OCI-LY3 (cell line): ENCODE measurements around the gene FDX2.

Experiments
- H2AFZ ChIP-seq: fragments of 200-600, 300-600 bp; shearing (Covaris generic); 2 replicates; pipeline ENCODE4 v1.6.0; 2014; ENCODE audit warnings: antibody characterized with exemption, low read depth, low read length
- H3K27ac ChIP-seq: fragments of 200-600, 300-600 bp; sonication (generic); 2 replicates; pipeline ENCODE4 v1.5.1; 2014; ENCODE audit warnings: mild to moderate bottlenecking, low read length, moderate library complexity, mixed read lengths
- H3K27me3 ChIP-seq: fragments of 200-600, 300-600 bp; sonication (generic); 2 replicates; pipeline ENCODE4 v1.6.1; 2014; ENCODE audit warnings: low read depth, low read length, mixed read lengths
- H3K36me3 ChIP-seq: fragments of 200-600, 300-600 bp; sonication (generic); replicated peaks from 2 replicates; pipeline ENCODE3; 2014; ENCODE audit warnings: low read depth, low read length, mixed read lengths
- H3K4me1 ChIP-seq: fragments of 300-600, 200-600 bp; sonication (generic); 2 replicates; pipeline ENCODE4 v1.6.1; 2014; ENCODE audit warnings: low read length, mixed read lengths
- H3K4me2 ChIP-seq: fragments of 200-600, 300-600 bp; sonication (generic); 2 replicates; pipeline ENCODE4 v1.6.1; 2014; ENCODE audit warnings: low read length, mixed read lengths
- H3K4me3 ChIP-seq: fragments of 300-600, 200-600 bp; sonication (generic); 2 replicates; pipeline ENCODE4 v1.5.1; 2014; ENCODE audit warnings: antibody characterized with exemption, mild to moderate bottlenecking, low read length, moderate library complexity
- H3K79me2 ChIP-seq: fragments of 300-600, 200-600 bp; shearing (Covaris generic); 2 replicates; pipeline ENCODE4 v1.6.1; 2014; ENCODE audit warnings: mild to moderate bottlenecking, low read length, mixed read lengths
- H3K9ac ChIP-seq: fragments of 300-600, 200-600 bp; shearing (Covaris generic); 2 replicates; pipeline ENCODE4 v1.6.0; 2014; ENCODE audit warnings: mild to moderate bottlenecking, low read length, moderate library complexity
- H3K9me3 ChIP-seq: fragments of 200-600, 300-600 bp; shearing (Covaris generic); 2 replicates; pipeline ENCODE4 v1.6.1; 2014; ENCODE audit warnings: low read length, mixed read lengths; ENCODE audit not compliant: insufficient read depth
- H4K20me1 ChIP-seq: fragments of 200-600, 300-600 bp; sonication (generic); 2 replicates; pipeline ENCODE4 v1.6.1; 2016; ENCODE audit warnings: low read length, mixed read lengths; ENCODE audit not compliant: insufficient read depth
- CTCF ChIP-seq: fragments of 200-600, 300-600 bp; sonication (generic); IDR thresholded peaks from 2 replicates; pipeline ENCODE4 v1.5.1; 2014; ENCODE audit warnings: antibody characterized with exemption, low read length, low read depth
- EZH2phosphoT487 ChIP-seq: fragments of 200-600 bp; shearing (Covaris generic); IDR thresholded peaks from 2 replicates; pipeline ENCODE4 v1.6.1; 2018; ENCODE audit warnings: antibody characterized with exemption, mixed run types, low read depth

The FDX2 gene

GRCh38 chr19:10362259-10362658 lies 46.4 kb upstream of the FDX2 start:
- Histone ChIP-seq H3K9ac (no peak overlapping the region), H3K27ac (no peak overlapping the region), H3K4me2 (no peak overlapping the region), H3K36me3 (peaks cover 70% of the 10 kb centered on the region), H3K4me3 (no peak overlapping the region), H4K20me1 (0 out of 2 replicates have a peak, but pooled peaks cover 7% of the 10 kb centered on the region), H3K9me3 (no peaks in the 10 kb centered on the region), H3K4me1 (peaks cover 12% of the 10 kb centered on the region; the same call in 1 of the 2 replicates), H3K79me2 (peaks cover 24% of the 10 kb centered on the region), H2AFZ (no peak overlapping the region), H3K27me3 (no peaks in the 10 kb centered on the region)
- TF ChIP-seq CTCF: no peak
- no peak for TF ChIP-seq EZH2phosphoT487

GRCh38 chr19:10361569-10362011 lies 45.8 kb upstream of the FDX2 start:
- Histone ChIP-seq H3K9ac (no peak overlapping the region), H3K4me1 (peaks cover 5% of the 10 kb centered on the region; the same call in 1 of the 2 replicates), H3K4me3 (no peak overlapping the region), H4K20me1 (0 out of 2 replicates have a peak, but pooled peaks cover 7% of the 10 kb centered on the region), H2AFZ (no peak overlapping the region), H3K9me3 (no peaks in the 10 kb centered on the region), H3K27me3 (no peaks in the 10 kb centered on the region), H3K79me2 (peaks cover 24% of the 10 kb centered on the region), H3K27ac (no peak overlapping the region), H3K4me2 (no peak overlapping the region), H3K36me3 (peaks cover 71% of the 10 kb centered on the region)
- TF ChIP-seq EZH2phosphoT487 (no peak), CTCF (no peak)

GRCh38 chr19:10356431-10356830 lies 40.6 kb upstream of the FDX2 start:
- Histone ChIP-seq H2AFZ (no peak overlapping the region), H3K9me3 (no peaks in the 10 kb centered on the region), H3K4me3 (no peak overlapping the region), H4K20me1 (no peaks in the 10 kb centered on the region), H3K4me2 (no peak overlapping the region), H3K36me3 (peaks cover 64% of the 10 kb centered on the region), H3K27me3 (no peaks in the 10 kb centered on the region), H3K79me2 (no peaks in the 10 kb centered on the region), H3K27ac (no peak overlapping the region), H3K4me1 (no peaks in the 10 kb centered on the region), H3K9ac (no peak overlapping the region)
- TF ChIP-seq EZH2phosphoT487 (no peak), CTCF (no peak)

GRCh38 chr19:10353793-10354391 lies 38.1 kb upstream of the FDX2 start:
- Histone ChIP-seq H4K20me1 (no peaks in the 10 kb centered on the region), H3K4me3 (no peak overlapping the region)

More at GRCh38 chr19:10353793-10354391, 38.1 kb upstream of the FDX2 start:
- Histone ChIP-seq H3K27ac (no peak overlapping the region), H3K36me3 (peaks cover 60% of the 10 kb centered on the region), H3K79me2 (no peaks in the 10 kb centered on the region), H3K9me3 (no peaks in the 10 kb centered on the region), H3K4me1 (no peaks in the 10 kb centered on the region), H3K9ac (no peak overlapping the region), H3K4me2 (no peak overlapping the region), H3K27me3 (no peaks in the 10 kb centered on the region), H2AFZ (no peak overlapping the region)
- no peak for TF ChIP-seq CTCF
- no peak for TF ChIP-seq EZH2phosphoT487
